Liver (tissue), 9 donors: ENCODE data around the gene ANKRD31. TPM values are rescaled to one million over a fixed set of nuclear protein-coding genes. Genes with fewer than 3 reads are reported as not detected.
"Not testable (repeated sequence)": the region's sequence is repeated elsewhere in the genome, so short reads cannot be mapped to it uniquely, and the experiment has no call there.

ENCODE experiments used
- DNase-seq: peaks from one replicate; pipeline ENCODE4 v3.0.0-alpha.2; 2017; ENCODE audit warnings: low spot score
- H3K27ac ChIP-seq, 2 donors: one replicate each; pipeline ENCODE4 v1.7.0; 2013; ENCODE audit warnings: inconsistent platforms in 2 of 2, low read length in 2 of 2, control low read depth in 1 of 2, low read depth in 1 of 2, mild to moderate bottlenecking in 1 of 2
- H3K27me3 ChIP-seq, 4 donors: one replicate each; pipeline versions ENCODE4 v1.6.1 to v1.7.0; 2013; ENCODE audit warnings: low read length in 3 of 4, inconsistent platforms in 1 of 4, mild to moderate bottlenecking in 1 of 4, moderate library complexity in 1 of 4; ENCODE audit not compliant: control insufficient read depth in 4 of 4, insufficient read depth in 4 of 4
- H3K36me3 ChIP-seq, 4 donors: one replicate each; pipeline versions ENCODE4 v1.6.1 to v1.7.0; 2013; ENCODE audit warnings: low read length in 3 of 4, mild to moderate bottlenecking in 3 of 4, low read depth in 1 of 4, moderate library complexity in 1 of 4; ENCODE audit not compliant: control insufficient read depth in 4 of 4, insufficient read depth in 3 of 4
- H3K4me1 ChIP-seq, 4 donors: one replicate each; pipeline versions ENCODE4 v1.6.1 to v1.7.0; 2013; ENCODE audit warnings: low read length in 3 of 4, mild to moderate bottlenecking in 3 of 4, moderate library complexity in 1 of 4; ENCODE audit not compliant: control insufficient read depth in 4 of 4, insufficient read depth in 4 of 4
- H3K4me3 ChIP-seq, 3 donors: one replicate each; pipeline versions ENCODE4 v1.6.1 to v1.7.0; 2013; ENCODE audit warnings: low read length in 3 of 3, control low read depth in 1 of 3, low read depth in 1 of 3, mild to moderate bottlenecking in 1 of 3
- H3K9ac ChIP-seq, 2 donors: one replicate each; pipeline ENCODE4 v1.7.0; 2013; ENCODE audit warnings: low read length in 2 of 2, mild to moderate bottlenecking in 2 of 2, moderate library complexity in 2 of 2, control low read depth in 1 of 2, low read depth in 1 of 2
- H3K9me3 ChIP-seq, 4 donors: one replicate each; pipeline versions ENCODE4 v1.6.1 to v1.7.0; 2013; ENCODE audit warnings: low read length in 3 of 4; ENCODE audit not compliant: control insufficient read depth in 4 of 4
- ATF3 ChIP-seq: IDR thresholded peaks from 2 replicates; pipeline ENCODE4 v1.6.1; 2016; ENCODE audit warnings: antibody characterized with exemption
- CTCF ChIP-seq: fragments of 150-350 bp; IDR thresholded peaks from 2 replicates; pipeline ENCODE4 v1.5.1; 2017; ENCODE audit warnings: improper control_type of control experiment, low read depth, low read length; ENCODE audit not compliant: missing input control
- EGR1 ChIP-seq, 2 donors: IDR thresholded peaks; 2 replicates each; pipeline ENCODE4 v1.6.1; 2016 to 2018; ENCODE audit warnings: antibody characterized with exemption in 2 of 2, low read depth in 2 of 2
- FOXA1 ChIP-seq: IDR thresholded peaks from 2 replicates; pipeline ENCODE4 v1.6.1; 2016; ENCODE audit warnings: antibody characterized with exemption
- FOXA2 ChIP-seq: IDR thresholded peaks from 2 replicates; pipeline ENCODE4 v1.6.1; 2016; ENCODE audit warnings: antibody characterized with exemption
- GABPA ChIP-seq, 2 donors: IDR thresholded peaks in 1 of 2; conservative IDR thresholded peaks in 1 of 2; 2 replicates each; pipeline ENCODE4 v1.6.1; 2016; ENCODE audit warnings: antibody characterized with exemption in 2 of 2, mild to moderate bottlenecking in 1 of 2, moderate library complexity in 1 of 2
- HNF4A ChIP-seq, 2 donors: conservative IDR thresholded peaks; 2 replicates each; pipeline ENCODE4 v1.6.1; 2016; ENCODE audit warnings: antibody characterized with exemption in 2 of 2, mild to moderate bottlenecking in 2 of 2
- HNF4G ChIP-seq: IDR thresholded peaks from 2 replicates; pipeline ENCODE4 v1.6.1; 2016; ENCODE audit warnings: antibody characterized with exemption
- JUND ChIP-seq, 2 donors: IDR thresholded peaks; 2 replicates each; pipeline ENCODE4 v1.6.1; 2016; ENCODE audit warnings: antibody characterized with exemption in 2 of 2
- MAX ChIP-seq: IDR thresholded peaks from 2 replicates; pipeline ENCODE4 v1.6.1; 2016; ENCODE audit warnings: antibody characterized with exemption
- NR2F2 ChIP-seq: IDR thresholded peaks from 2 replicates; pipeline ENCODE4 v1.6.1; 2016; ENCODE audit warnings: antibody characterized with exemption
- RAD21 ChIP-seq, 2 donors: IDR thresholded peaks; 2 replicates each; pipeline ENCODE4 v1.6.1; 2016; ENCODE audit warnings: antibody characterized with exemption in 2 of 2, mild to moderate bottlenecking in 2 of 2
- REST ChIP-seq: IDR thresholded peaks from 2 replicates; pipeline ENCODE4 v1.6.1; 2016; ENCODE audit warnings: antibody characterized with exemption, mild to moderate bottlenecking
- RXRA ChIP-seq, 2 donors: IDR thresholded peaks; 2 replicates each; pipeline ENCODE4 v1.6.1; 2017 to 2018; ENCODE audit warnings: antibody characterized with exemption in 2 of 2, mild to moderate bottlenecking in 1 of 2
- TAF1 ChIP-seq: conservative IDR thresholded peaks from 2 replicates; pipeline ENCODE4 v1.6.1; 2016; ENCODE audit warnings: antibody characterized with exemption, mild to moderate bottlenecking
- YY1 ChIP-seq: IDR thresholded peaks from 2 replicates; pipeline ENCODE4 v1.6.1; 2016; ENCODE audit warnings: antibody characterized with exemption, mild to moderate bottlenecking
- WGBS: extraction: QIAGEN DNeasy Blood & Tissue Kit; methylation state at CpG from one replicate; pipeline ENCODE4 v1.1.7; 2013; 5-methylcytosine and 5-hydroxymethylcytosine counted together
- polyA plus RNA-seq, 2 donors: library from polyadenylated mRNA; stranded (reverse) in 1 of 2; unstranded in 1 of 2; fragments of 200-250 nt in 1 of 2; fragments of >200 nt in 1 of 2; fragmentation: Nextera tagmentation in 1 of 2; extraction: Ambion mirVana in 1 of 2; gene quantifications; one replicate each; pipeline versions ENCODE4 v1.2.1 to v1.2.3, GENCODE V29; 2013 to 2015
- total RNA-seq, 2 donors: library from RNA; depleted of rRNA; stranded (reverse); fragments of >200 nt; gene quantifications; one replicate each; pipeline ENCODE4 v1.2.3, GENCODE V29; 2014
- donor health status: healthy.
- donor health status: healthy.
- donor health status: healthy.
- donor health status: healthy.
- donor health status: healthy.

ANKRD31 gene
- total and polyA plus RNA-seq, 4 donors, result 0.03 to 0.08 (median 0.04) TPM

GRCh38 chr5:75274486-75274885 lies 37.8 kb upstream of the ANKRD31 start:
- Histone ChIP-seq H3K36me3 (no peaks in the 10 kb centered on the region), H3K27ac (no peak overlapping the region)
- DNase-seq, result no peak

GRCh38 chr5:75270605-75271004 lies 33.9 kb upstream of the ANKRD31 start:
- H3K27ac ChIP-seq, H3K9me3 ChIP-seq, H3K36me3 ChIP-seq, H3K27me3 ChIP-seq, H3K4me1 ChIP-seq, H3K4me3 ChIP-seq, DNase-seq, H3K9ac ChIP-seq: not testable (repeated sequence)
- 97% methylated on average over 19 of the region's 31 CpGs for WGBS

More at GRCh38 chr5:75274486-75274885, 37.8 kb upstream of the ANKRD31 start:
- Histone ChIP-seq H3K27me3 (no peaks in the 10 kb centered on the region), H3K9ac (no peak overlapping the region), H3K4me3 (no peak overlapping the region), H3K4me1 (peaks cover 0 to 4% (median 1%) of the 10 kb centered on the region in 4 donors), H3K9me3 (peaks cover 0 to 5% (median 0%) of the 10 kb centered on the region in 4 donors)
- TF ChIP-seq HNF4A (conservative IDR thresholded peaks at IDR 0.05) (peak in 1 of 2 donors; percentile 27), CTCF (no peak), YY1 (peak; percentile 17), REST (no peak), EGR1 (IDR thresholded peaks at IDR 0.05; ENCODE audit: low read depth in 2 of 2) (no peak), JUND (IDR thresholded peaks at IDR 0.05) (no peak), RXRA (IDR thresholded peaks at IDR 0.05) (peak in 1 of 2 donors; percentile 19), NR2F2 (no peak), HNF4G (no peak)
- 84% methylated on average over 1 of the region's 1 CpG for WGBS

- no peak overlapping the region for H3K27ac ChIP-seq
- no peaks in the 10 kb centered on the region for H3K9me3 ChIP-seq
- H3K27me3 ChIP-seq, result no peaks in the 10 kb centered on the region
- no peaks in the 10 kb centered on the region for H3K36me3 ChIP-seq
- H3K9ac ChIP-seq, result no peak overlapping the region
- DNase-seq, result no peak
- WGBS, result 59% methylated on average over 2 of the region's 2 CpGs
- TF ChIP-seq YY1 (no peak), NR2F2 (no peak), FOXA1 (no peak), REST (no peak), FOXA2 (no peak), RAD21 (IDR thresholded peaks at IDR 0.05) (peak; percentile 78 to 79), CTCF (peak; percentile 49), HNF4A (conservative IDR thresholded peaks at IDR 0.05) (no peak), TAF1 (no peak), EGR1 (IDR thresholded peaks at IDR 0.05; ENCODE audit: low read depth in 2 of 2) (no peak), MAX (no peak), RXRA (IDR thresholded peaks at IDR 0.05) (no peak), ATF3 (no peak), GABPA (IDR thresholded peaks at IDR 0.05 in 1 of 2, conservative IDR thresholded peaks at IDR 0.05 in 1 of 2) (no peak)
- peaks cover 0 to 2% (median 0%) of the 10 kb centered on the region in 4 donors for H3K4me1 ChIP-seq
- H3K4me3 ChIP-seq, result no peak overlapping the region
These were observed 29.1 kb upstream of the ANKRD31 start for GRCh38 chr5:75265731-75266130.
